Peyer's patch (tissue), 4 donors: ENCODE data around the gene PDZD4. TPM values are rescaled to one million over a fixed set of nuclear protein-coding genes. Genes with fewer than 3 reads are reported as not detected.

Experiments used
- DNase-seq, 3 donors: peaks; one replicate each; pipeline ENCODE4 v3.0.0-alpha.2; 2017 to 2019
- H3K27ac ChIP-seq, 4 donors: fragments of 200-600 bp; sonication (generic); one replicate each; pipeline ENCODE4 v1.5.1; 2016 to 2019
- H3K27me3 ChIP-seq, 2 donors: fragments of 200-600 bp; sonication (generic); one replicate each; pipeline ENCODE4 v1.5.1; 2019
- H3K36me3 ChIP-seq, 3 donors: fragments of 200-600 bp; sonication (generic); one replicate each; pipeline ENCODE4 v1.5.1; 2016 to 2019
- H3K4me1 ChIP-seq, 4 donors: fragments of 200-600 bp; sonication (generic); one replicate each; pipeline ENCODE4 v1.5.1; 2016 to 2019
- H3K4me3 ChIP-seq, 4 donors: fragments of 200-600 bp; sonication (generic); 1 replicate in 3 of 4; 2 replicates in 1 of 4; pipeline ENCODE4 v1.5.1; 2016 to 2019; ENCODE audit warnings: mild to moderate bottlenecking in 1 of 4
- H3K9me3 ChIP-seq, 4 donors: fragments of 200-600 bp; sonication (generic); one replicate each; pipeline ENCODE4 v1.5.1; 2016 to 2019; ENCODE audit warnings: mild to moderate bottlenecking in 1 of 4
- POLR2A ChIP-seq, 2 donors: fragments of 450-650 bp; IDR thresholded peaks; one replicate each; pipeline ENCODE4 v1.5.1; 2017; ENCODE audit warnings: antibody characterized with exemption in 2 of 2, mild to moderate bottlenecking in 2 of 2, moderate library complexity in 2 of 2
- total RNA-seq, 4 donors: library from RNA; depleted of rRNA; stranded (reverse); fragments of >200 nt; gene quantifications; one replicate each; pipeline ENCODE4 v1.1.0, GENCODE V29; 2016
- TF ChIP-seq, protein P1 (sequence below), 6 experiments: fragments of 450-650 bp in 4 of 6; fragments of 200-600 bp in 2 of 6; sonication (generic) in 1 of 6; IDR thresholded peaks; one replicate each; pipeline ENCODE4 v1.5.1; 2017 to 2019; ENCODE audit warnings: antibody characterized with exemption in 6 of 6, mild to moderate bottlenecking in 3 of 6, moderate library complexity in 1 of 6

PDZD4 gene
- total RNA-seq, 4 donors from 2014 or later: 1.2 to 8.3 (median 2.4) TPM

DNA sequence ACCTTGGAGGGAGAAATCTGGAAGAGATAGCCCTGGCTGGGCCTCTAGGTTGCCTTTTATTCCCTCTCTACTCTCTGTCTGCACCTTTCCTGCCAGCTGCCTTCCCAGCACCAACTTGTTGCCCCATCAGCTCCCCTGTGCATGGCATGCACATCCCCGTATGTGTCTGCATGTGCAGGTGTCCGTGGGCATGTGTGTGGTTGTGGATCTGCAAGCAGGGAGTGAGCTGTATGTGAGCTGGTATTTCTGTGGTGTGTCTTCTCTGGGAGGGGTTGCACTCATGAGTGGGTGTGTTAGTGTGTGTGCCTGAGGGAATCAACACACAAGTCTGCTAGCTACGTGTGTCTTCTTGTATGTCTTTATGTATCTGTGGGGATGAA, 45.8 kb upstream of the PDZD4 start:
- no peaks in the 10 kb centered on the region for H3K36me3 ChIP-seq
- TF ChIP-seq, protein P1, sequence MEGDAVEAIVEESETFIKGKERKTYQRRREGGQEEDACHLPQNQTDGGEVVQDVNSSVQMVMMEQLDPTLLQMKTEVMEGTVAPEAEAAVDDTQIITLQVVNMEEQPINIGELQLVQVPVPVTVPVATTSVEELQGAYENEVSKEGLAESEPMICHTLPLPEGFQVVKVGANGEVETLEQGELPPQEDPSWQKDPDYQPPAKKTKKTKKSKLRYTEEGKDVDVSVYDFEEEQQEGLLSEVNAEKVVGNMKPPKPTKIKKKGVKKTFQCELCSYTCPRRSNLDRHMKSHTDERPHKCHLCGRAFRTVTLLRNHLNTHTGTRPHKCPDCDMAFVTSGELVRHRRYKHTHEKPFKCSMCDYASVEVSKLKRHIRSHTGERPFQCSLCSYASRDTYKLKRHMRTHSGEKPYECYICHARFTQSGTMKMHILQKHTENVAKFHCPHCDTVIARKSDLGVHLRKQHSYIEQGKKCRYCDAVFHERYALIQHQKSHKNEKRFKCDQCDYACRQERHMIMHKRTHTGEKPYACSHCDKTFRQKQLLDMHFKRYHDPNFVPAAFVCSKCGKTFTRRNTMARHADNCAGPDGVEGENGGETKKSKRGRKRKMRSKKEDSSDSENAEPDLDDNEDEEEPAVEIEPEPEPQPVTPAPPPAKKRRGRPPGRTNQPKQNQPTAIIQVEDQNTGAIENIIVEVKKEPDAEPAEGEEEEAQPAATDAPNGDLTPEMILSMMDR (IDR thresholded peaks at IDR 0.05): no peak
- TF ChIP-seq POLR2A (IDR thresholded peaks at IDR 0.05): no peak
- DNase-seq: no peak
- no peaks in the 10 kb centered on the region for H3K9me3 ChIP-seq
- peaks cover 0 to 4% (median 0%) of the 10 kb centered on the region in 4 donors for H3K4me1 ChIP-seq
- H3K4me3 ChIP-seq: no peak overlapping the region
- H3K27ac ChIP-seq: no peak overlapping the region
- H3K27me3 ChIP-seq: no peaks in the 10 kb centered on the region

- Histone ChIP-seq H3K27me3 (no peaks in the 10 kb centered on the region), H3K4me3 (no peak overlapping the region), H3K27ac (no peak overlapping the region), H3K36me3 (no peaks in the 10 kb centered on the region), H3K9me3 (no peaks in the 10 kb centered on the region), H3K4me1 (peaks cover 0 to 4% (median 0%) of the 10 kb centered on the region in 4 donors)
- TF ChIP-seq POLR2A (IDR thresholded peaks at IDR 0.05): no peak
- TF ChIP-seq, protein P1 (IDR thresholded peaks at IDR 0.05): no peak
- DNase-seq: peak; percentile 24 to 68 (median 66)
Measured at GRCh38 chrX:153875391-153876111, 45.2 kb upstream of the PDZD4 start.

- no peak overlapping the region for H3K27ac ChIP-seq
- no peaks in the 10 kb centered on the region for H3K36me3 ChIP-seq
- no peak for TF ChIP-seq POLR2A (IDR thresholded peaks at IDR 0.05)
- TF ChIP-seq, protein P1 (IDR thresholded peaks at IDR 0.05): no peak
- no peak overlapping the region for H3K4me3 ChIP-seq
- no peaks in the 10 kb centered on the region for H3K9me3 ChIP-seq
- DNase-seq: no peak
- H3K27me3 ChIP-seq: no peaks in the 10 kb centered on the region
- peaks cover 0 to 4% (median 0%) of the 10 kb centered on the region in 4 donors for H3K4me1 ChIP-seq
Measured at GRCh38 chrX:153874366-153875125, 44.2 kb upstream of the PDZD4 start.

DNA sequence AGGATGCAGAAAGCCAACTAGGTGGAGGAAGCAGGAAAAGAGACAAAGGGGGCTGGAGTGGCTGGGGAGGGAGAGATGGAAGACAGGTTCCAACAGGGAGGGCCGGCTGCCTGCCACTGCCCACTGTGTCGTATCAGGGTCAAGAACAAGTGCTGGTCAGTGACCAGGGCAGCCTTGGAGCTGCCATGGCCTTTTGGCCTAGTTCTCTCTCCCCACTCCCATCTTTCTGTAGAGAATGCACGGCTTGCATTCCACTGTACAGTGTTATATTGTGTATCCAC, 43.7 kb upstream of the PDZD4 start:
- H3K4me1 ChIP-seq: peaks cover 0 to under 1% (median 0%) of the 10 kb centered on the region in 4 donors
- no peaks in the 10 kb centered on the region for H3K27me3 ChIP-seq
- H3K4me3 ChIP-seq: no peak overlapping the region
- no peaks in the 10 kb centered on the region for H3K9me3 ChIP-seq
- DNase-seq: no peak
- H3K27ac ChIP-seq: no peak overlapping the region
- no peak for TF ChIP-seq POLR2A (IDR thresholded peaks at IDR 0.05)
- TF ChIP-seq, protein P1 (IDR thresholded peaks at IDR 0.05): no peak
- no peaks in the 10 kb centered on the region for H3K36me3 ChIP-seq

GRCh38 chrX:153873282-153874084, 43.1 kb upstream of the PDZD4 start:
- Histone ChIP-seq H3K4me1 (no peaks in the 10 kb centered on the region), H3K36me3 (no peaks in the 10 kb centered on the region), H3K27me3 (no peaks in the 10 kb centered on the region), H3K9me3 (no peaks in the 10 kb centered on the region), H3K4me3 (no peak overlapping the region), H3K27ac (no peak overlapping the region)
- no peak for TF ChIP-seq POLR2A (IDR thresholded peaks at IDR 0.05)
- TF ChIP-seq, protein P1 (IDR thresholded peaks at IDR 0.05): no peak
- DNase-seq: no peak
